IPS-20b (cell line): ENCODE data around the gene B3GNT2.

Experiments
- H3K27ac ChIP-seq: one replicate; pipeline ENCODE4 v1.5.1; 2013; ENCODE audit warnings: low read length
- H3K27me3 ChIP-seq: 2 replicates; pipeline ENCODE4 v1.6.1; 2013; ENCODE audit warnings: mild to moderate bottlenecking, low read length, inconsistent platforms; ENCODE audit not compliant: insufficient read depth
- H3K36me3 ChIP-seq: 2 replicates; pipeline ENCODE4 v1.6.1; 2013; ENCODE audit warnings: low read depth, mild to moderate bottlenecking, inconsistent platforms, low read length, moderate library complexity; ENCODE audit not compliant: insufficient read depth
- H3K4me1 ChIP-seq: 2 replicates; pipeline ENCODE4 v1.6.1; 2013; ENCODE audit warnings: mild to moderate bottlenecking, control low read depth, inconsistent platforms, low read length, moderate library complexity; ENCODE audit not compliant: insufficient read depth
- H3K4me3 ChIP-seq: 2 replicates; pipeline ENCODE4 v1.5.1; 2013; ENCODE audit warnings: mild to moderate bottlenecking, low read length, inconsistent platforms
- H3K9ac ChIP-seq: 2 replicates; pipeline ENCODE4 v1.6.1; 2013; ENCODE audit warnings: low read depth, mild to moderate bottlenecking, inconsistent platforms, low read length, moderate library complexity
- H3K9me3 ChIP-seq: 2 replicates; pipeline ENCODE4 v1.6.1; 2013; ENCODE audit warnings: mild to moderate bottlenecking, low read depth, low read length, inconsistent platforms; ENCODE audit not compliant: insufficient read depth

Gene B3GNT2

GRCh38 chr2:62209427-62209991, 13.6 kb downstream of the B3GNT2 start:
- no peaks in the 10 kb centered on the region for H3K9me3 ChIP-seq
- no peaks in the 10 kb centered on the region for H3K27me3 ChIP-seq
- no peak overlapping the region for H3K4me3 ChIP-seq
- no peak overlapping the region for H3K27ac ChIP-seq
- no peaks in the 10 kb centered on the region for H3K36me3 ChIP-seq
- H3K4me1 ChIP-seq: peaks cover 15% of the 10 kb centered on the region; the same call in 1 of the 2 replicates
- no peak overlapping the region for H3K9ac ChIP-seq

DNA sequence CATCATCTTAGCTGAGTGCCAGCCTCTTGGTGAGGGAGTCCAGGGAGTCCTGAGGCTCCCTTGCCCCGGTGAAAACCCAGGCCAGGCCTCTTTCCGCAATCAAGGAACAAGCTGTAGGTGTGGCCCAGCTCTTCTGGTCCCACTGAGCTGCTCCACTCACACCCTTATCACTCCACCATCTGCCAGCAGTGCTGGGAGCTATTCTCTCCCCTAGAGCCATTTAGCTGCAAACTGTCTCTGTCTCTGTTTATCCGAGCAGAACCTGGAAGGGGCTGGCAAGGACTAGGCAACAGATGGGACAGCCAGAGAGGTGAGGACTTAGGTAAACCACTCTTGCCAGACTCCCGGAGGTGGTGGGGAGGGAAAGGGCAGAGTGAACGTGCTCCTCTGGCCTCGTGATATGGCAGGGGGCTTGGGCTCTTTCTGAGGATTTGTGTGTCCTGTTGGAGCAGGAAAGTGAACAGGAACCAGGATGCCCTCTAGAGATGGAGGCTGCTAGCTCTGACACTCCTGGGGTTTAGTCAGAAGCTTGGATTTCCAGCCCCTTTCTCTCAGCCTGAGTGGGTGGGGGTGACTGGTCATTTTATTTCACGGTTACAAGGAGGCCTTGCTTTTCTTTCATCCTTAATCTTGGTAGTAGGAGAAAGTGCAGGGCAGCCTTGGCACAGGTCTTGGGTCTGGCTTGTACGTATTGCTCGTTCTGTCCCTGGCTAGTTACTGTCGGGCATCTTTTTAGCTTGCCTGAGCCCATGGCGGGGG, 19.6 kb downstream of the B3GNT2 start:
- Histone ChIP-seq H3K27ac (no peak overlapping the region), H3K9ac (peak overlapping the region; percentile 15; the same call in 1 of the 2 replicates), H3K4me1 (peaks cover 3% of the 10 kb centered on the region; the same call in 1 of the 2 replicates), H3K9me3 (peaks cover 13% of the 10 kb centered on the region; the same call in 1 of the 2 replicates), H3K27me3 (no peaks in the 10 kb centered on the region), H3K4me3 (no peak overlapping the region), H3K36me3 (0 out of 2 replicates have a peak, but pooled peaks cover 8% of the 10 kb centered on the region)

DNA sequence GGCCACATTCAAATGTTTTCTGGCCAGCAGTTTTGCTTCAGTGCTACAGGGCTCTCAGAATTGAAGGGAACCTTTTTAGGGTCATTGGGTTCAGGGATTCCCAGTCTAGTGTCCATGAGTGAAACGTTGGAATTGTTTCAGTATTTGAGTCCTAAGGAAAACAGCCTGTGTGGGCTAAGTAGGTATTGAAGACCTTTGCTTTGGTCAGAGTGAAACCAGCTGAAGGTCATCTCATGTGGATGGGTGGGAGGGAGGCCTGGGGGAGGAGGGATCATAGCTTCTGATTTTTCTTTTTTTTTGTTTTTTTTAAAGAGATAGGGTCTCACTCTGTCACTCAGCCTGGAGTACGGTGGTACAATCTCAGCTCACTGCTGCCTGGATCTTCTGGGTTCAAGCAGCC, 20.2 kb downstream of the B3GNT2 start:
- Histone ChIP-seq H3K27me3 (no peaks in the 10 kb centered on the region), H3K9ac (no peak overlapping the region), H3K4me3 (no peak overlapping the region), H3K9me3 (peaks cover 13% of the 10 kb centered on the region; the same call in 1 of the 2 replicates), H3K27ac (no peak overlapping the region), H3K36me3 (0 out of 2 replicates have a peak, but pooled peaks cover 8% of the 10 kb centered on the region), H3K4me1 (peaks cover 3% of the 10 kb centered on the region; the same call in 1 of the 2 replicates)

DNA sequence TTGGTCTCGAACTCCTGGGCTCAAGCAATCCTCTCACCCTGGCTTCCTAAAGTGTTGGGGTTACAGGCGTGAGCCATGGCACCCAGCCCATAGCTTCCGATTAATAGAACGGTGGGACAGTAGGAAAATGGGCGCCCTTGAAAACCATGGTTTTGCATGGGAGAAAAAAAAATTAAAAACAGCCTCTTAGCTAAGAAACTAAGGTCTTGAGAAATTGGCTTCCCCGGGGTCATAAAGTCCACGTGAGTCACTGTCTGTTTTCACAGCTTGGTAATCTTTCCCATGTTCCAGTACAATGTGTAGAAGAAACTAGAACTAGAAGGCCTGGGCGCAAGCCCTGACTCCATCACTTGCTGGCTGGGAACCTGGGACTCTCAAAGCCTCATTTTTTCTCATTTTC, 20.7 kb downstream of the B3GNT2 start:
- Histone ChIP-seq H3K4me1 (peaks cover 3% of the 10 kb centered on the region; the same call in 1 of the 2 replicates), H3K9me3 (peaks cover 13% of the 10 kb centered on the region; the same call in 1 of the 2 replicates), H3K4me3 (no peak overlapping the region), H3K27me3 (no peaks in the 10 kb centered on the region), H3K27ac (no peak overlapping the region), H3K9ac (no peak overlapping the region), H3K36me3 (0 out of 2 replicates have a peak, but pooled peaks cover 8% of the 10 kb centered on the region)

DNA sequence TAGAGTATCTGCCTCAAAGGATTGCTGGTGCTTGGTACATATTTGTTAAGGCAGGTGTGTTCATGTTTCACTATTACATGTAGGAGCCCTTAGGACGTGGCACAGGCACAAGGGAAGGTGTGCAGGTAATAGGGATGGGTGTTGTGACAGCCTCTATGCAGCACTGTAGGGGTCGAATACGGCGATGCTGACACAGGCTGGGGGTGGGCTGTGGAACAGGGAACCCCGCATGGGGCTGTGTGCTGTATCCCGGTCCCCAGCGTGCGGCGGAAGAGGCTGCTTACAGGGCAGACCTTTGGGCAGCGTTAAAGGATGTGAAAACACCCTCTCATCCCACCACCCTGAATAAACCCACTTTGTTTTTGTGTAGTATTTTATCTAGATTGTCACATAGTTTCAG, 21.5 kb downstream of the B3GNT2 start:
- H3K27ac ChIP-seq: no peak overlapping the region
- peaks cover 13% of the 10 kb centered on the region; the same call in 1 of the 2 replicates for H3K9me3 ChIP-seq
- no peak overlapping the region for H3K9ac ChIP-seq
- H3K4me1 ChIP-seq: peaks cover 3% of the 10 kb centered on the region; the same call in 1 of the 2 replicates
- no peak overlapping the region for H3K4me3 ChIP-seq
- peaks cover 15% of the 10 kb centered on the region for H3K36me3 ChIP-seq
- no peaks in the 10 kb centered on the region for H3K27me3 ChIP-seq

- peaks cover 13% of the 10 kb centered on the region; the same call in 1 of the 2 replicates for H3K9me3 ChIP-seq
- H3K4me3 ChIP-seq: no peak overlapping the region
- no peaks in the 10 kb centered on the region for H3K27me3 ChIP-seq
- H3K27ac ChIP-seq: no peak overlapping the region
- H3K4me1 ChIP-seq: peaks cover 3% of the 10 kb centered on the region; the same call in 1 of the 2 replicates
- H3K9ac ChIP-seq: no peak overlapping the region
- peaks cover 20% of the 10 kb centered on the region for H3K36me3 ChIP-seq
Measured at GRCh38 chr2:62217970-62218369, 22.1 kb downstream of the B3GNT2 start.

DNA sequence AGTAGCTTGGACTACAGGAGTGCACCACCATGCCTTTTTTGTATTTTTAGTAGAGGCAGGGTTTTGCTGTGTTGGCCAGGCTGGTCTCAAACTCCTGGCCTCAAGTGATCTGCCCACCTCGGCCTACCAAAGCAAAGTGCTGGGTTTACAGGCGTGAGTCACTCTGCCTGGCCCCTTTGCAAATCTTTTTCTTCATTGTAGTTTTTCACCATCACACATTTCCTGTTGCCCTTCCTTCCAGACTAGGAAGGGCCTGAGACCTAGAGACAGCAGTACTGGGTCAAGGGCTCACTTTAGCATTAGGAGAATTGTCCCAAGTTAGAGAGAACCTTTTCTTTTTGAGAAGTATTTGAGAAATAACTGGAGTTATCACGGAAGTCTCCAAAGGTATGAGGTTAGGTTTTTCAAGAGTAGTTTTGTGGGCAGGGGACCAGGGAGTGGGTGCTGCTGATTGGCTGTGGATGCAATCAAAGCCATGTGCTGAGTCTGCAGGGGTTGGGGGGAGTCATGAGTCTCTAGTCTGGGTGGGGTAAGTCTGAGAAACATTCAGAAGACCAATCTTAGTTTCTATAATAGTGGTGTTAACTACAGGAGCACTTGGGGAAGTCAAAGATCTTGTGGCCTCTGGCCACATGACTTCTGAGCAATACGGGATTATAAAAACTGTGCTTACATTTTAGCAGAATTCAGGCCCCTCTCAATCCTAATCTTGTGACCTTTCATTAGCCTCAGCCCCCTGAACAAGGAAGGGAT, 23.7 kb downstream of the B3GNT2 start:
- Histone ChIP-seq H3K9me3 (peaks cover 13% of the 10 kb centered on the region; the same call in 1 of the 2 replicates), H3K4me1 (no peaks in the 10 kb centered on the region; the same call in 1 of the 2 replicates), H3K9ac (no peak overlapping the region), H3K27me3 (no peaks in the 10 kb centered on the region), H3K4me3 (no peak overlapping the region), H3K36me3 (peaks cover 33% of the 10 kb centered on the region), H3K27ac (no peak overlapping the region)

GRCh38 chr2:62221141-62221540, 25.2 kb downstream of the B3GNT2 start:
- no peaks in the 10 kb centered on the region for H3K4me1 ChIP-seq
- H3K9ac ChIP-seq: no peak overlapping the region
- no peak overlapping the region for H3K27ac ChIP-seq
- H3K4me3 ChIP-seq: no peak overlapping the region
- peaks cover 13% of the 10 kb centered on the region; the same call in 1 of the 2 replicates for H3K9me3 ChIP-seq
- peaks cover 49% of the 10 kb centered on the region for H3K36me3 ChIP-seq
- no peaks in the 10 kb centered on the region for H3K27me3 ChIP-seq

DNA sequence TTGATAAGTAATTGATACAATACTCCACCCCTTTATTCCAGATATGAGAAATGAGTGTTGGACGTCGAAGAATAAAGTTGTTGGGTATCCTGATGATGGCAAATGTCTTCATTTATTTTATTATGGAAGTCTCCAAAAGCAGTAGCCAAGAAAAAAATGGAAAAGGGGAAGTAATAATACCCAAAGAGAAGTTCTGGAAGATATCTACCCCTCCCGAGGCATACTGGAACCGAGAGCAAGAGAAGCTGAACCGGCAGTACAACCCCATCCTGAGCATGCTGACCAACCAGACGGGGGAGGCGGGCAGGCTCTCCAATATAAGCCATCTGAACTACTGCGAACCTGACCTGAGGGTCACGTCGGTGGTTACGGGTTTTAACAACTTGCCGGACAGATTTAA, 26.3 kb downstream of the B3GNT2 start:
- Histone ChIP-seq H3K9ac (no peak overlapping the region), H3K27me3 (no peaks in the 10 kb centered on the region), H3K27ac (no peak overlapping the region), H3K36me3 (peaks cover 52% of the 10 kb centered on the region), H3K9me3 (peaks cover 13% of the 10 kb centered on the region; the same call in 1 of the 2 replicates), H3K4me1 (no peaks in the 10 kb centered on the region), H3K4me3 (no peak overlapping the region)

DNA sequence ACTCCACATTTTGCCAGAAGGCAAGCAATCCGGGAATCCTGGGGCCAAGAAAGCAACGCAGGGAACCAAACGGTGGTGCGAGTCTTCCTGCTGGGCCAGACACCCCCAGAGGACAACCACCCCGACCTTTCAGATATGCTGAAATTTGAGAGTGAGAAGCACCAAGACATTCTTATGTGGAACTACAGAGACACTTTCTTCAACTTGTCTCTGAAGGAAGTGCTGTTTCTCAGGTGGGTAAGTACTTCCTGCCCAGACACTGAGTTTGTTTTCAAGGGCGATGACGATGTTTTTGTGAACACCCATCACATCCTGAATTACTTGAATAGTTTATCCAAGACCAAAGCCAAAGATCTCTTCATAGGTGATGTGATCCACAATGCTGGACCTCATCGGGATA, 26.8 kb downstream of the B3GNT2 start:
- H3K9me3 ChIP-seq: peaks cover 13% of the 10 kb centered on the region; the same call in 1 of the 2 replicates
- H3K4me1 ChIP-seq: no peaks in the 10 kb centered on the region
- no peak overlapping the region for H3K4me3 ChIP-seq
- no peak overlapping the region for H3K27ac ChIP-seq
- H3K27me3 ChIP-seq: no peaks in the 10 kb centered on the region
- H3K36me3 ChIP-seq: peaks cover 52% of the 10 kb centered on the region
- no peak overlapping the region for H3K9ac ChIP-seq

DNA sequence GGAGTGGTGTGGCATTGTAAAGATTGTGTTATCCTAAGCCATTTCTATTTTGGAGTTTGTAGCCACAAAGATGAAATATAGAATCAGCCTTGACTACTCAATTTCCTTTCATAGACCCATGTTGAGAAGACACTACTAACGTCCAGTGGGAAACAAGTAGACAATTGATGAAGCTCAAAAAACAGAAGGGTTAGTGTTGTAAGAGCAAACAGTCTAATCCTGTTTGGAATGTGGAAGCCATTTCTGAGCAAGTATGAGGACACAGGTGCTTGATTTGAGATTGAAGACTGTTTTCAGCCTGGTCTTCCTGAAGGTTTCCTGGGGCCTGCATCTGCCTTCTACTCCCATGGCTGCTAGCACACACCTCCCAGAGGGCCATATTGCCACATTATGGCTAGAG, 29.1 kb downstream of the B3GNT2 start:
- no peaks in the 10 kb centered on the region for H3K27me3 ChIP-seq
- H3K27ac ChIP-seq: no peak overlapping the region
- no peak overlapping the region for H3K4me3 ChIP-seq
- no peak overlapping the region for H3K9ac ChIP-seq
- H3K36me3 ChIP-seq: peaks cover 44% of the 10 kb centered on the region
- no peaks in the 10 kb centered on the region for H3K9me3 ChIP-seq
- no peaks in the 10 kb centered on the region for H3K4me1 ChIP-seq
